Keratinocyte (primary cell): Measurements from ENCODE around the gene ZNF148. TPM values are rescaled to one million over a fixed set of nuclear protein-coding genes. Genes with fewer than 3 reads are reported as not detected.

Source experiments
- DNase-seq: peaks from one replicate; pipeline ENCODE4 v3.0.0-alpha.2; 2011; ENCODE audit warnings: low read depth, missing footprints, low spot score
- FAIRE-seq: peaks from 2 replicates; lab custom pipeline; 2011; peaks lifted over from hg19 to GRCh38; lab: Jason Lieb, UNC
- H2AFZ ChIP-seq: 2 replicates; pipeline ENCODE4 v1.6.0; 2012; ENCODE audit warnings: low read length, control low read depth, inconsistent platforms; ENCODE audit not compliant: control insufficient read depth
- H3K27ac ChIP-seq: 2 replicates; pipeline ENCODE4 v1.5.1; 2011; ENCODE audit warnings: low read length; ENCODE audit not compliant: control insufficient read depth, insufficient read depth
- H3K27me3 ChIP-seq: 3 replicates; pipeline ENCODE4 v1.6.0; 2011; ENCODE audit warnings: low read length; ENCODE audit not compliant: control insufficient read depth, insufficient read depth; ENCODE audit errors: extremely low read depth
- H3K36me3 ChIP-seq, 2 experiments: 2 replicates in 1 of 2; 3 replicates in 1 of 2; pipeline ENCODE4 v1.5.1; 2011; ENCODE audit warnings: low read length in 2 of 2, mild to moderate bottlenecking in 1 of 2; ENCODE audit not compliant: control insufficient read depth in 2 of 2, insufficient read depth in 2 of 2; ENCODE audit errors: extremely low read depth in 1 of 2
- H3K4me1 ChIP-seq: 3 replicates; pipeline ENCODE4 v1.5.1; 2011; ENCODE audit warnings: low read length; ENCODE audit not compliant: control insufficient read depth, insufficient read depth; ENCODE audit errors: extremely low read depth
- H3K4me2 ChIP-seq: 3 replicates; pipeline ENCODE4 v1.6.0; 2011; ENCODE audit warnings: low read depth, low read length; ENCODE audit not compliant: control insufficient read depth, insufficient read depth; ENCODE audit errors: extremely low read depth
- H3K4me3 ChIP-seq, 3 experiments: fragments of 200-600 bp in 1 of 3; sonication (generic) in 1 of 3; 2 replicates in 2 of 3; 3 replicates in 1 of 3; pipeline ENCODE4 v1.5.1; 2011 to 2016; ENCODE audit warnings: low read length in 3 of 3, mild to moderate bottlenecking in 3 of 3, control low read depth in 2 of 3, inconsistent platforms in 1 of 3, low read depth in 1 of 3, mixed read lengths in 1 of 3, mixed run types in 1 of 3, moderate library complexity in 1 of 3; ENCODE audit not compliant: control insufficient read depth in 2 of 3, insufficient read depth in 2 of 3; ENCODE audit errors: extremely low read depth in 1 of 3
- H3K79me2 ChIP-seq: 2 replicates; pipeline ENCODE4 v1.6.0; 2012; ENCODE audit warnings: low read length; ENCODE audit not compliant: control insufficient read depth, insufficient read depth
- H3K9ac ChIP-seq: 3 replicates; pipeline ENCODE4 v1.6.0; 2011; ENCODE audit warnings: low read length; ENCODE audit not compliant: control insufficient read depth, insufficient read depth; ENCODE audit errors: extremely low read depth
- H3K9me1 ChIP-seq: 3 replicates; pipeline ENCODE4 v1.6.0; 2011; ENCODE audit warnings: low read length; ENCODE audit not compliant: control insufficient read depth, insufficient read depth; ENCODE audit errors: extremely low read depth
- H3K9me3 ChIP-seq: 2 replicates; pipeline ENCODE4 v1.5.1; 2012; ENCODE audit warnings: low read depth, low read length; ENCODE audit not compliant: control insufficient read depth
- H4K20me1 ChIP-seq: 3 replicates; pipeline ENCODE4 v1.6.0; 2011; ENCODE audit warnings: low read length; ENCODE audit not compliant: control insufficient read depth, insufficient read depth; ENCODE audit errors: extremely low read depth
- EZH2 ChIP-seq: IDR thresholded peaks from one replicate; pipeline ENCODE4 v1.6.1; 2012; ENCODE audit warnings: inconsistent platforms, mild to moderate bottlenecking, low read length, moderate library complexity
- dilution Hi-C: fragments of 300-500 bp; cut with MboI; formaldehyde crosslinking; loops from one replicate; pipeline ENCODE4 v1.7.0; 2020; ENCODE audit warnings: low sequenced_read_pairs; ENCODE audit not compliant: extremely low pct_ligation_motif_present
- polyA plus RNA-seq, 5 experiments: library from polyadenylated mRNA; depleted of rRNA in 3 of 5; stranded (reverse) in 3 of 5; stranded (forward) in 1 of 5; unstranded in 1 of 5; fragments of >200 nt; gene quantifications; 1 replicate in 1 of 5; 2 replicates in 3 of 5; 3 replicates in 1 of 5; pipeline versions ENCODE4 v1.2.1 to v1.2.3, GENCODE V29; 2011 to 2012; ENCODE audit warnings: missing spikeins in 2 of 5, low read depth in 1 of 5, low replicate concordance in 1 of 5
- TF ChIP-seq, protein P1 (sequence below), 3 experiments: IDR thresholded peaks in 1 of 3; conservative IDR thresholded peaks in 1 of 3; optimal IDR thresholded peaks in 1 of 3; 2 replicates in 2 of 3; 3 replicates in 1 of 3; pipeline versions ENCODE3 to v1.5.1; 2011; ENCODE audit warnings: low read length in 3 of 3, mild to moderate bottlenecking in 3 of 3, moderate library complexity in 2 of 3, control low read depth in 1 of 3, inconsistent platforms in 1 of 3; ENCODE audit not compliant: insufficient read depth in 2 of 3; ENCODE audit errors: extremely low read depth in 1 of 3

The ZNF148 gene
- polyA plus RNA-seq, 1 donor (not counting 4 experiments of a cell fraction or from before 2014, with no cell fraction given) = 21.4 TPM

DNA sequence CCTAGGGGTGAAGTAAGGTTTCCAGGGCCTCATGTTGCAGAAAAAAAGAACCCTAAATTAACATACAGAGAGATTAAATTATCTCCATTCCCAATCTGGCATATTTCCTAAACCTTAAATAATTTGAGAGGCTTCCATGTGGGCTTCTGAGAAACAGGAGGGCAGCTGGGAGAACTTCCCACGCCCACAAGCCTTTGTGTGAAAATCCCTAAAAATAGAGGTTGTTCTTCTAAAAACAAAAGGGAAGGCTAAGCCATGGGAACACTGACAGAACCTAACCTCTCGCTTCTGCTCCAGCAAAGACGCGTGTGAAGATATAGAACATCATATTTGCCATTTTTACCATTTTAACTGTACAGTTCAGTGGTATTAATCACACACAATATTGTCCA lies 161.8 kb downstream of the ZNF148 start:
- Histone ChIP-seq H3K4me3 (no peak overlapping the region), H2AFZ (peak overlapping the region; percentile 96), H3K9me1 (no peaks in the 10 kb centered on the region), H3K4me1 (peaks cover 13% of the 10 kb centered on the region), H3K9me3 (no peaks in the 10 kb centered on the region), H3K27ac (no peak overlapping the region), H3K27me3 (no peaks in the 10 kb centered on the region), H3K79me2 (no peaks in the 10 kb centered on the region), H3K36me3 (peaks cover 0 to 6% of the 10 kb centered on the region in 2 experiments), H4K20me1 (no peaks in the 10 kb centered on the region), H3K4me2 (no peak overlapping the region), H3K9ac (no peak overlapping the region)
- dilution Hi-C loops = no loop called here
- FAIRE-seq (no peak), DNase-seq (no peak)
- TF ChIP-seq EZH2 = no peak
- TF ChIP-seq, protein P1, sequence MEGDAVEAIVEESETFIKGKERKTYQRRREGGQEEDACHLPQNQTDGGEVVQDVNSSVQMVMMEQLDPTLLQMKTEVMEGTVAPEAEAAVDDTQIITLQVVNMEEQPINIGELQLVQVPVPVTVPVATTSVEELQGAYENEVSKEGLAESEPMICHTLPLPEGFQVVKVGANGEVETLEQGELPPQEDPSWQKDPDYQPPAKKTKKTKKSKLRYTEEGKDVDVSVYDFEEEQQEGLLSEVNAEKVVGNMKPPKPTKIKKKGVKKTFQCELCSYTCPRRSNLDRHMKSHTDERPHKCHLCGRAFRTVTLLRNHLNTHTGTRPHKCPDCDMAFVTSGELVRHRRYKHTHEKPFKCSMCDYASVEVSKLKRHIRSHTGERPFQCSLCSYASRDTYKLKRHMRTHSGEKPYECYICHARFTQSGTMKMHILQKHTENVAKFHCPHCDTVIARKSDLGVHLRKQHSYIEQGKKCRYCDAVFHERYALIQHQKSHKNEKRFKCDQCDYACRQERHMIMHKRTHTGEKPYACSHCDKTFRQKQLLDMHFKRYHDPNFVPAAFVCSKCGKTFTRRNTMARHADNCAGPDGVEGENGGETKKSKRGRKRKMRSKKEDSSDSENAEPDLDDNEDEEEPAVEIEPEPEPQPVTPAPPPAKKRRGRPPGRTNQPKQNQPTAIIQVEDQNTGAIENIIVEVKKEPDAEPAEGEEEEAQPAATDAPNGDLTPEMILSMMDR (optimal IDR thresholded peaks at IDR 0.05 in 1 of 3, IDR thresholded peaks at IDR 0.05 in 1 of 3, conservative IDR thresholded peaks at IDR 0.05 in 1 of 3; ENCODE audit: extremely low read depth in 1 of 3, insufficient read depth in 2 of 3, low read length in 3 of 3) = no peak

DNA sequence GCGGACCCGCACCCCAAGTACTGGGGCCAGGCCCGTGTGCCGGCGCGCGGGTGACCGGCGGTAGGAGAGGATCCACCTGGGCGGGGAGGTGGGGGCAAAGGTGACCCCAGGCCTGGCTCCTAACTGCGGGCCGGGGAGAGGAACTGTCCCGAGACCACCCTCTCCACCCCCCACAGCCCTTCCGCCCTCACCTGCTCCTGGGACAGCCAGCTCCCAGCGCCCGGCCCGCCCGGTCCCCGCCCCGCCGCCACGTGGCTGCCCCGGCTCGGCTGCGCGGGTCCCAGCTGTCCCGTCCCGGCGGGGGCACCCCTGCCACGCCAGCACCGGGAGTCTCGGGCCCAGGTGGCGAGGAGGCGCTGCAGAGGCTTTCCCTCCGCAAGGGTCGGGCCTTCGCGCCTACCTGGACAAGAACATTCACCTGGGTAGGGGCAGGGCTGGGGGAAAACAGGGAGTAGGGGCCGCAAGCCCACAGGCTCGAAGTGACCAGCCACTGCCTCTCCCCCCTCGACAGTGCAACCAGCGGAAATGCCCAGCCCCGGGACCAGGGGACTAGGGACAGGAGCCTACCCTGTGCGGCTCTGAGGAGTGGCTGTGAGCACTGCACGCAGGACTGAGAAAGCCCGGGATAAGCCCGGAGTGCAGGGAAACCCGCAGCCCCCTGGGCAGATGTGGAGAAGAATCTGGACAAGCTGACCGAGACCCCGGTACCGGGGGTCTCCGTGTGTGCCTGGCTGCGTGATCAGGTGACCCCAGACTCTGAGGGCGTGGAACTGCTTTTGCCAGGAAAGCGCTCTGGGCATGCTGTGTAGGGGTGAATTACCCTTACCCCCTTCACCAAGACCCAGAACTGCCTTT lies 162.4 kb downstream of the ZNF148 start, which contains the start of gene SLC12A8:
Gene SLC12A8 (minus strand): TSS at position 240 of the 855 bp plus-strand sequence. CDS start 1,399 bp downstream, outside the sequence.
- peak within 1 kb of the TSS; percentile 96 for H2AFZ ChIP-seq
- H3K4me2 ChIP-seq = peak within 1 kb of the TSS; percentile 85
- FAIRE-seq (no peak), DNase-seq (no peak)
- no peaks in the 10 kb centered on the region for H3K9me1 ChIP-seq
- TF ChIP-seq, protein P1 (optimal IDR thresholded peaks at IDR 0.05 in 1 of 3, IDR thresholded peaks at IDR 0.05 in 1 of 3, conservative IDR thresholded peaks at IDR 0.05 in 1 of 3; ENCODE audit: extremely low read depth in 1 of 3, insufficient read depth in 2 of 3, low read length in 3 of 3) = no peak
- TF ChIP-seq EZH2 = no peak
- peak within 1 kb of the TSS; percentile 83 for H3K9ac ChIP-seq
- H3K27ac ChIP-seq = peak within 1 kb of the TSS; percentile 26
- peak within 1 kb of the TSS; percentile 67 to 78 (median 76) for H3K4me3 ChIP-seq
- no peaks in the 10 kb centered on the region for H3K27me3 ChIP-seq
- H3K36me3 ChIP-seq = peaks cover 0 to 6% of the 10 kb centered on the region in 2 experiments
- H4K20me1 ChIP-seq = no peaks in the 10 kb centered on the region
- peaks cover 13% of the 10 kb centered on the region for H3K4me1 ChIP-seq
- H3K9me3 ChIP-seq = no peaks in the 10 kb centered on the region
- no peaks in the 10 kb centered on the region for H3K79me2 ChIP-seq
- dilution Hi-C loops = no loop called here
